Measurements from ENCODE around the gene PTAFR. TPM values are rescaled to one million over a fixed set of nuclear protein-coding genes. Genes with fewer than 3 reads are reported as not detected.
"Not testable (repeated sequence)": the region's sequence is repeated elsewhere in the genome, so short reads cannot be mapped to it uniquely, and the experiment has no call there.

PTAFR gene
- total RNA-seq, 1 experiment from 2014 or later: not detected

- DNase-seq (ENCODE audit: low spot score): no peak
These were observed 30.8 kb downstream of the PTAFR start for GRCh38 chr1:28145728-28146127.

- DNase-seq (ENCODE audit: low spot score): peak; percentile 26
These were observed 32.0 kb downstream of the PTAFR start for GRCh38 chr1:28144203-28145135.

- DNase-seq (ENCODE audit: low spot score): no peak
These were observed 32.8 kb downstream of the PTAFR start for GRCh38 chr1:28143496-28144202.

- DNase-seq (ENCODE audit: low spot score): no peak
These were observed 34.8 kb downstream of the PTAFR start for GRCh38 chr1:28141685-28142084.

GRCh38 chr1:28139866-28140265 lies 36.6 kb downstream of the PTAFR start:
- DNase-seq (ENCODE audit: low spot score): not testable (repeated sequence)

GRCh38 chr1:28139025-28139712 lies 37.3 kb downstream of the PTAFR start:
- DNase-seq (ENCODE audit: low spot score): no peak

- no peak for DNase-seq (ENCODE audit: low spot score)
These were observed 39.4 kb downstream of the PTAFR start for GRCh38 chr1:28136922-28137613.

GRCh38 chr1:28136169-28136921 lies 40.1 kb downstream of the PTAFR start:
- no peak for DNase-seq (ENCODE audit: low spot score)

GRCh38 chr1:28135371-28136168 lies 40.9 kb downstream of the PTAFR start:
- no peak for DNase-seq (ENCODE audit: low spot score)

- no peak for DNase-seq (ENCODE audit: low spot score)
These were observed 41.8 kb downstream of the PTAFR start for GRCh38 chr1:28134651-28135207.

GRCh38 chr1:28132171-28133167 lies 44.0 kb downstream of the PTAFR start:
- DNase-seq (ENCODE audit: low spot score): no peak

GRCh38 chr1:28130901-28131300 lies 45.6 kb downstream of the PTAFR start:
- DNase-seq (ENCODE audit: low spot score): no peak

GRCh38 chr1:28129150-28129549 lies 47.3 kb downstream of the PTAFR start:
- DNase-seq (ENCODE audit: low spot score): peak; percentile 61

GRCh38 chr1:28127617-28128257 lies 48.8 kb downstream of the PTAFR start:
- no peak for DNase-seq (ENCODE audit: low spot score)

GRCh38 chr1:28126783-28127490 lies 49.6 kb downstream of the PTAFR start:
- no peak for DNase-seq (ENCODE audit: low spot score)

- no peak for DNase-seq (ENCODE audit: low spot score)
These were observed 50.3 kb downstream of the PTAFR start for GRCh38 chr1:28126212-28126611.

- peak; percentile 48 for DNase-seq (ENCODE audit: low spot score)
These were observed 53.0 kb downstream of the PTAFR start for GRCh38 chr1:28123461-28123961.
